Measurements from ENCODE around the gene HSP90AA1. TPM values are rescaled to one million over a fixed set of nuclear protein-coding genes. Genes with fewer than 3 reads are reported as not detected.
"Not testable (repeated sequence)": the region's sequence is repeated elsewhere in the genome, so short reads cannot be mapped to it uniquely, and the experiment has no call there.

Gene HSP90AA1
- total RNA-seq (100 to 1,000 TPM; 381 to 731 (median 541) TPM), polyA plus RNA-seq (504 TPM)
- long read RNA-seq, donor 1, transcript HSP90AA1-205 (2 exons, 429 nt) = minor isoform, 45 of 634 reads
- long read RNA-seq, donor 1, transcript HSP90AA1-201 (11 exons, 3,379 nt) = major isoform, 158 of 634 reads
- long read RNA-seq, donor 1, partial matches to known transcripts = 419 of 634 reads
- long read RNA-seq, donor 1, other reads (novel, unspliced or antisense) = 12 of 634 reads
- long read RNA-seq, donor 2, transcript HSP90AA1-205 (2 exons, 429 nt) = minor isoform, 5 of 320 reads
- long read RNA-seq, donor 2, transcript HSP90AA1-201 (11 exons, 3,379 nt) = major isoform, 209 of 320 reads
- long read RNA-seq, donor 2, partial matches to known transcripts = 102 of 320 reads
- long read RNA-seq, donor 2, other reads (novel, unspliced or antisense) = 3 of 320 reads
- long read RNA-seq, donor 3, transcript HSP90AA1-201 (11 exons, 3,379 nt) = major isoform, 19 of 257 reads
- long read RNA-seq, donor 3, partial matches to known transcripts = 211 of 257 reads
- long read RNA-seq, donor 3, other reads (novel, unspliced or antisense) = 24 of 257 reads
- long read RNA-seq, donor 4, transcript HSP90AA1-201 (11 exons, 3,379 nt) = major isoform, 174 of 242 reads
- long read RNA-seq, donor 4, partial matches to known transcripts = 63 of 242 reads
- long read RNA-seq, donor 4, other reads (novel, unspliced or antisense) = 4 of 242 reads

DNA sequence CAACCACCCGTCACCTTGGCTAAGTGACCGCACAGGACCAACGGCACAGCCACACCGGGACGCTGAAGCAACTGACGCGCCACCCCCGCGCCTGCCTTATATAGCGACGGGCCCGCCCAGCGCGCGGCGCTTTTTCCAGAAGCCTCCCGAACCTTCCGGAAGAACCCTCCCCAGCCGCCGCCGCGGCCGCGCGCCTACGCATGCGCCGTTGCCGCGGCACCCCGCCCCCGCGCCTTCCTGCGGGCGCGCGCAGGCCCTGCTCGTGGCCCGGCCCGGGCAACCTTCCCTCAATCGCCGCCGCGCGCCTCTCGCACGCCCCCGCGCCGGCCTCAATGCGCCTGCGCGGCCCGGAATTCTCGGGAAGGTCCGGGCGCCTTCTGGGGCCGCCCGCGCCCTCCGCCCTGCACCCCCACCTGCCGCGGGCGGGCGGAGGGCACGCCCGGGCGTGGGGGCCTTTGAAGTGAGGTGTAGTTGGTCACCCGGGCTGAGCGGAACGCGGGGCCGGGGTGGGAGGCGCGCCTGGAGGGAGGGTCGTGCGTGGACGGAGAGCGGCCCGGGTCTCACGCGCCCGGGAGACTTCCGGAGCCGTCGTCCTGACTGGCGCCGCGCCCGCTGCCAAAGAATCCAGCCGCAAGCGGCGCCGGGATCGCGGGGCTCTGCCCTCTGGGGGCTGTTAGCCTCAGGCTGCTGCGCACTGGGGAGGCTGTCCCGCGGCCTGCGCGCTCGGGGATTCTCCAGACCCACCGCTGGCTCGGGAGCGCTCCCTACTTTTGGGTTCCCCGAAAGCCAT, at the start of gene HSP90AA1:
Gene HSP90AA1 (minus strand): TSS at position 73 of the 790 bp plus-strand sequence. CDS start 666 bp downstream, outside the sequence.
- H3K4me1 ChIP-seq (ENCODE audit: control insufficient read depth, insufficient read depth, low read length) = peaks cover 4% of the 10 kb centered on the region
- under 1% methylated on average over 106 of the region's 106 CpGs for WGBS
- intact Hi-C loops (cut with DNase I) = loop anchor here in 2 of 4 donors (10.0 kb wide), 2 partner anchors 122 to 228 kb away; partner anchors contain the start of genes DYNC1H1 (in 1 of the 2) and ZNF839 (in 1 of the 2)

DNA sequence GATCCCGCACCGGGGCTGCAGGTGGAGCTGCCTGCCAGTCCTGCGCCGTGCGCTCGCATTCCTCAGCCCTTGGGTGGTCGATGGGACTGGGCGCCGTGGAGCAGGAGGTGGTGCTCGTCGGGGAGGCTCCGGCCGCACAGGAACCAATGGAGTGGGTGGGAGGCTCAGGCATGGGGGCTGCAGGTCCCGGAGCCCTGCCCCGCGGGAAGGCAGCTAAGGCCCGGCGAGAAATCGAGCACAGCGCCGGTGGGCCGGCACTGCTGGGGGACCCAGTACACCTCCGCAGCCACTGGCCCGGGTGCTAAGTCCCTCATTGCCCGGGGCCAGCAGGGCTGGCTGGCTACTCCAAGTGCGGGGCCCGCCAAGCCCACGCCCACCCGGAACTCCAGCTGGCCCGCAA, 48.6 kb upstream of the HSP90AA1 start:
- H3K27ac ChIP-seq (ENCODE audit: low read length); H3K4me1 ChIP-seq (ENCODE audit: control insufficient read depth, insufficient read depth, low read length); H3K9me3 ChIP-seq (ENCODE audit: control insufficient read depth, low read length); DNase-seq; ATAC-seq; H3K4me3 ChIP-seq (ENCODE audit: low read length); intact Hi-C loops (cut with DNase I); H3K27me3 ChIP-seq (ENCODE audit: control insufficient read depth, insufficient read depth): not testable (repeated sequence)
- 98% methylated on average over 30 of the region's 30 CpGs for WGBS

More for the DNA sequence above, at the start of gene HSP90AA1:
- Histone ChIP-seq H3K9me3 (ENCODE audit: control insufficient read depth, low read length) (no peaks in the 10 kb centered on the region), H3K4me3 (ENCODE audit: low read length) (peak within 1 kb of the TSS; percentile 100), H3K27me3 (ENCODE audit: control insufficient read depth, insufficient read depth) (no peaks in the 10 kb centered on the region), H3K27ac (ENCODE audit: low read length) (peak within 1 kb of the TSS; percentile 96)
- ATAC-seq (peak; percentile 87 to 90), DNase-seq (peak; percentile 95 to 98 (median 97))

DNA sequence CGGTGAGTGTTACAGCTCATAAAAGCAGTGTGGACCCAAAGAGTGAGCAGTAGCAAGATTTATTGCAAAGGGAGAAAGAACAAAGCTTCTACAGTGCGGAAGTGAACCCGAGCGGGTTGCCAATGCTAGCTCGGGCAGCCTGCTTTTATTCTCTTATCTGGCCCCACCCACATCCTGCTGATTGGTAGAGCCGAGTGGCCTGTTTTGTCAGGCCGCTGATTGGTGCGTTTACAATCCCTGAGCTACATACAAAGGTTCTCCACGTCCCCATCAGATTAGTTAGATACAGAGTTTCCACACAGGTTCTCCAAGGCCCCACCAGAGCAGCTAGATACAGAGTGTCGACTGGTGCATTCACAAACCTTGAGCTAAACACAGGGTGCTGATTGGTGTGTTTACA, 47.9 kb upstream of the HSP90AA1 start:
- H3K4me3 ChIP-seq (ENCODE audit: low read length); intact Hi-C loops (cut with DNase I); H3K4me1 ChIP-seq (ENCODE audit: control insufficient read depth, insufficient read depth, low read length); H3K27me3 ChIP-seq (ENCODE audit: control insufficient read depth, insufficient read depth); H3K27ac ChIP-seq (ENCODE audit: low read length); ATAC-seq; DNase-seq; H3K9me3 ChIP-seq (ENCODE audit: control insufficient read depth, low read length): not testable (repeated sequence)
- WGBS = 88% methylated on average over 10 of the region's 10 CpGs

DNA sequence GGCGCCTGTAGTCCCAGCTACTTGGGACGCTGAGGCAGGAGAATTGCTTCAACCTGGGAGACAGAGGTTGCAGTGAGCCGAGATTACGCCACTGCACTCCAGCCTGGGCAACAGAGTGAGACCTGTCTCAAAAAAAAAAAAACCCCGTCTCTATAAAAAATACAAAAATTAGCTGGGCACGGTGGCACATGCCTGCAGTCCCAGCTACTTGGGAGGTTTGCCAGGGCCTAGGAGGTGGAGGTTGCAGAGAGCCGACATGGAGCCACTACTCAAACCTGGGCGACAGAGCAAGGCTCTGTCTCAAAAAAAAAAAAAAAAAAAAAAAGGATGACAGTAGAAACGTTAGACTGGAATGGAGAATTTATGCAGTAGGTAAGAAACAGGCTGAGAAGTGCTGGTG, 47.2 kb upstream of the HSP90AA1 start:
- H3K27me3 ChIP-seq (ENCODE audit: control insufficient read depth, insufficient read depth); H3K4me1 ChIP-seq (ENCODE audit: control insufficient read depth, insufficient read depth, low read length); H3K27ac ChIP-seq (ENCODE audit: low read length); H3K4me3 ChIP-seq (ENCODE audit: low read length); intact Hi-C loops (cut with DNase I); ATAC-seq; H3K9me3 ChIP-seq (ENCODE audit: control insufficient read depth, low read length); DNase-seq: not testable (repeated sequence)
- 94% methylated on average over 9 of the region's 9 CpGs for WGBS

DNA sequence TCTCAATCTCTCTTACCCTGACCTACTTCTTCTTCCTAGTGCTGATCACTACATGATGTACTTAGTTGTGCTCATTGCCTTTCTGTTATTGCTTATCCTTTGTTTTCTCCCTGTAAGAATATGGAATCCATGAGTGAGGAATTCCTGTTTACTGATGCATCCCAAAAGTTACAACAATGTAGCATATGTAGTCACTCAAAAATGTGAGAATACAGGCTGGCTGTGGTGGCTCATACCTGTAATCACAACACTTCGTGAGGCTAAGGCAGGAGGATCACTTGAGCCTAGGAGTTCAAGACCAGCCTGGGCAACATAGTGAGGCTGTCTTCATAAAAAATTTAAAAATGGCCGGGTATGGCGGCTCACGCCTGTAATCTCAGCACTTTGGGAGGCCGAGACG, 44.9 kb upstream of the HSP90AA1 start:
- no peaks in the 10 kb centered on the region for H3K9me3 ChIP-seq (ENCODE audit: control insufficient read depth, low read length)
- intact Hi-C loops (cut with DNase I) = no loop called here

DNA sequence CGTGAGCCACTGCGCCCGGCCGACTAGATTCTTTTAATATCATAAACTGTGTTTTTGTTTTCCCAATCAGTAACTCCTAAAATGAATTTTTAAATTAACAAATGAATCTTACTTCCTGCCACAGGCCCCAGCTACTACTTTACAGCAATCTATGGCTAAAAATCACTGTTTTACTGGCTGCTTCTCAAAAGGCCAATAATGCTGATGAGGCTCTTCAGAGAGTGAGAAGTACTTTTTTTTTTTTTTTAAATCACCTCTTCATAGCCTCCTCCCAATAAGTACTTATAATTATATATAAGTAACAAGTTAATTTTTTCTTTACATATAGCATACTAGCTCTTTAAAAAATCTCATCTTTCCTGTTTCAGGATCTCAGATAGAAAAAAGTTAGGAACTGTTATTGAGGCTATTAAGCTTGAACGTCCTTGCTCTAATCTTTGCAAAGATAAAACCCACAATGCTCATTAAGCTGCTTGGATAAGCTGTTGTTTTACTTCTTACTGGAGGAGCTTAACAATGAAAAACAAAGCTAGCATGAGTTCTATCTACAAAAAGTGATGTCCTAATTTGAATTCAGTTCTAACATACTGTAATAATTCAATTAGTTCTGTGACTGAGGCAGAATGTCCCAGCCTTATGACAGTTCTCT, 40.1 kb upstream of the HSP90AA1 start:
- Histone ChIP-seq H3K27me3 (ENCODE audit: control insufficient read depth, insufficient read depth) (no peaks in the 10 kb centered on the region), H3K4me3 (ENCODE audit: low read length) (no peak overlapping the region), H3K4me1 (ENCODE audit: control insufficient read depth, insufficient read depth, low read length) (no peaks in the 10 kb centered on the region), H3K9me3 (ENCODE audit: control insufficient read depth, low read length) (no peaks in the 10 kb centered on the region), H3K27ac (ENCODE audit: low read length) (no peak overlapping the region)
- ATAC-seq = no peak
- 80% methylated on average over 5 of the region's 5 CpGs for WGBS
- no peak for DNase-seq
- intact Hi-C loops (cut with DNase I) = no loop called here

More for the DNA sequence above, 44.9 kb upstream of the HSP90AA1 start:
- Histone ChIP-seq H3K27ac (ENCODE audit: low read length) (no peak overlapping the region), H3K4me3 (ENCODE audit: low read length) (no peak overlapping the region), H3K4me1 (ENCODE audit: control insufficient read depth, insufficient read depth, low read length) (no peaks in the 10 kb centered on the region), H3K27me3 (ENCODE audit: control insufficient read depth, insufficient read depth) (no peaks in the 10 kb centered on the region)
- no peak for ATAC-seq
- DNase-seq = no peak
- 78% methylated on average over 6 of the region's 6 CpGs for WGBS

DNA sequence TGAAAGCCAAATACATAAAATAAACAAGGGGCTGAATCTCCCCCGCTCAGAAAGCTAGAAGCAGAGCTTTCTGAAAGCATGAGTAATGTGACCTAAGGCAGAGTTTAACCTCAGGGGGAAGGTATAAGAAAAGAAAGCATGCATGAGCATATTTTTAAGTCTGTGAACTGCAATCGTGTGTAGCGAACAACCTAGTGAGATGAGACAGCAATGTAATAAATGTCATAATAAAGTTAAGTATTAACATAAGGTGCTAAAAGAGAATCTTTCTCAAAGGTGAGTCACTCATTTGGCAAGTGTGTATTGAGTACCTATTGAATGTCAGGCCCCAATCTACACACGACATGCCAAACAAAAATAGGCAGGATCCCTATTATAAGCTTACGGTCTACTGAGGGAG, 38.7 kb upstream of the HSP90AA1 start:
- no peak overlapping the region for H3K4me3 ChIP-seq (ENCODE audit: low read length)

DNA sequence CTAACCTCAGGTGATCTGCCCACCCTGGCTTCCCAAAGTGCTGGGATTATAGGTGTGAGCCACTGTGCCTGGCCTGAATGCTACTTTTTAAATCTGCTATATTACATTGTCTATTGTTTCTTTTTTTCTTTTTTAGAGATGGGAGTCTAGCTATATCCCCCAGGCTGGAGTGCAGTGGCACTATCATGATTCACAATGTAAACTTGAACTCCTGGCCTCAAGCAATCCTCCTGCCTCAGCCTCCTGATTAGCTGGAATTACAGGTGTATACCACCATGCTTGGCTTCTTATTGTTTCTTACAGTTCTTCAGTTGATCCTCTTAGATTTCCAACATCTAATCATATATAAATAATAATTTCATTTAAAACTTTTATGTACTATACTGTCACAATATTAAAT, 37.6 kb upstream of the HSP90AA1 start:
- Histone ChIP-seq H3K9me3 (ENCODE audit: control insufficient read depth, low read length) (no peaks in the 10 kb centered on the region), H3K27me3 (ENCODE audit: control insufficient read depth, insufficient read depth) (no peaks in the 10 kb centered on the region), H3K4me1 (ENCODE audit: control insufficient read depth, insufficient read depth, low read length) (no peaks in the 10 kb centered on the region), H3K4me3 (ENCODE audit: low read length) (no peak overlapping the region), H3K27ac (ENCODE audit: low read length) (no peak overlapping the region)
- ATAC-seq (no peak), DNase-seq (no peak)
- intact Hi-C loops (cut with DNase I) = no loop called here

More for the DNA sequence above, 38.7 kb upstream of the HSP90AA1 start:
- 89% methylated on average over 5 of the region's 5 CpGs for WGBS
- H3K27me3 ChIP-seq (ENCODE audit: control insufficient read depth, insufficient read depth) = no peaks in the 10 kb centered on the region
- intact Hi-C loops (cut with DNase I) = no loop called here
- no peaks in the 10 kb centered on the region for H3K4me1 ChIP-seq (ENCODE audit: control insufficient read depth, insufficient read depth, low read length)
- no peaks in the 10 kb centered on the region for H3K9me3 ChIP-seq (ENCODE audit: control insufficient read depth, low read length)
- no peak for DNase-seq
- H3K27ac ChIP-seq (ENCODE audit: low read length) = no peak overlapping the region
- no peak for ATAC-seq

DNA sequence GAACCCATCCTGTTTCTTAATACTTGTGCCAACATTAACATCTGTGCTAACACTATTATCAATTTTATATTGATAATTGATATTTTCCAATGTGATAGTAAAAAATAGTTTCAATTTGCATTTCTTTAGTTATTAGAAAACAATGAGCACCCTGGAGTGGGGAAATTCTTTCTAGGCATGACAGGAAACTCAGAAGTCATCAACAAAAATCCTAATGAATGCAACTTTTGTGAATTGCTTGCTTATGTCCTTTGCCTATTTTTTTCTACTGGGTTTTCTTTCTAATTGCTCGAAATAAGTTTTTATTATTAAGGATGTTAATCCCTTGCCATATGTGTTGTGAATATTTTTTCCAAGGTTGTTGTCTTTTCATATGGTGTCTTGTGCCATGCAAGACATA, 34.7 kb upstream of the HSP90AA1 start:
- Histone ChIP-seq H3K27ac (ENCODE audit: low read length) (no peak overlapping the region), H3K4me3 (ENCODE audit: low read length) (no peak overlapping the region), H3K27me3 (ENCODE audit: control insufficient read depth, insufficient read depth) (no peaks in the 10 kb centered on the region), H3K4me1 (ENCODE audit: control insufficient read depth, insufficient read depth, low read length) (no peaks in the 10 kb centered on the region), H3K9me3 (ENCODE audit: control insufficient read depth, low read length) (no peaks in the 10 kb centered on the region)
- 75% methylated on average over 1 of the region's 1 CpG for WGBS
- ATAC-seq (no peak), DNase-seq (no peak)
- intact Hi-C loops (cut with DNase I) = no loop called here

DNA sequence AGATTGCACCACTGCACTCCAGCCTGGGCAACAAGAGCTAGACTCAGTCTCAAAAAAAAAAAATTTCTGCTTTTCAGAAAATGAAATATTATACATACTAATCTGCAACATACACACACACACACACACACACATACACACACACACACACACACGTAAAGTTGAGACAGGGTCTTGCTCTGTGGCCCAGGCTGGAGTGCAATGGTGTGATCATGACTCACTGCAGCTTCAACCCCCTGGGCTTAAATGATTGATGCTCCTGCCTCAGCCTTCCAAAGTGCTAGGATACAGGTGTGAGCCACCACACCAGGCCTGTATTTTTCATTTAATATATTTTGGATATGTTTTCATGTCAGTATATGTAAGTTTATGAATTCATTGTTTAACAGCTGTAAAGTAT, 34.0 kb upstream of the HSP90AA1 start:
- no peak for ATAC-seq
- Histone ChIP-seq H3K27ac (ENCODE audit: low read length) (no peak overlapping the region), H3K4me3 (ENCODE audit: low read length) (no peak overlapping the region), H3K27me3 (ENCODE audit: control insufficient read depth, insufficient read depth) (no peaks in the 10 kb centered on the region), H3K4me1 (ENCODE audit: control insufficient read depth, insufficient read depth, low read length) (no peaks in the 10 kb centered on the region), H3K9me3 (ENCODE audit: control insufficient read depth, low read length) (no peaks in the 10 kb centered on the region)
- DNase-seq = no peak
- intact Hi-C loops (cut with DNase I) = no loop called here
- 83% methylated on average over 1 of the region's 1 CpG for WGBS

Measured in right cardiac atrium (tissue), 5 donors.